Urinary bladder (tissue), 4 donors: ENCODE measurements around the gene CAPN2. TPM values are rescaled to one million over a fixed set of nuclear protein-coding genes. Genes with fewer than 3 reads are reported as not detected.
"Not testable (repeated sequence)": the region's sequence is repeated elsewhere in the genome, so short reads cannot be mapped to it uniquely, and the experiment has no call there.

ENCODE experiments used
- DNase-seq: peaks from one replicate; pipeline ENCODE4 v3.0.0-alpha.2; 2015; ENCODE audit errors: extremely low spot score
- H3K27ac ChIP-seq: one replicate; pipeline ENCODE4 v1.5.1; 2013; ENCODE audit warnings: low read depth, mild to moderate bottlenecking, moderate library complexity
- H3K36me3 ChIP-seq: one replicate; pipeline ENCODE4 v1.6.1; 2013; ENCODE audit warnings: mild to moderate bottlenecking, moderate library complexity; ENCODE audit not compliant: insufficient read depth
- H3K4me1 ChIP-seq: one replicate; pipeline ENCODE4 v1.6.1; 2013; ENCODE audit warnings: mild to moderate bottlenecking, moderate library complexity; ENCODE audit not compliant: insufficient read depth
- H3K4me3 ChIP-seq: one replicate; pipeline ENCODE4 v1.5.1; 2013; ENCODE audit warnings: low read depth, low read length
- WGBS: extraction: QIAGEN DNeasy Blood & Tissue Kit; methylation state at CpG from one replicate; pipeline ENCODE4 v1.1.7; 2013; 5-methylcytosine and 5-hydroxymethylcytosine counted together
- polyA plus RNA-seq: library from polyadenylated mRNA; stranded (reverse); fragments of 200-250 nt; gene quantifications from one replicate; pipeline ENCODE4 v1.2.3, GENCODE V29; 2013
- total RNA-seq: library from RNA; depleted of rRNA; stranded (reverse); fragments of >200 nt; gene quantifications from one replicate; pipeline ENCODE4 v1.2.3, GENCODE V29; 2014
- donor health status: healthy with polysubstance abuse.
- donor health status: healthy.

The CAPN2 gene
- total and polyA plus RNA-seq, 2 donors, result 91.4 to 117 TPM

GRCh38 chr1:223730479-223731132 lies 18.3 kb downstream of the CAPN2 start:
- no peak overlapping the region for H3K27ac ChIP-seq
- H3K4me3 ChIP-seq, result no peak overlapping the region
- WGBS, result 29% methylated on average over 4 of the region's 4 CpGs
- no peaks in the 10 kb centered on the region for H3K36me3 ChIP-seq
- H3K4me1 ChIP-seq, result peaks cover 3% of the 10 kb centered on the region
- DNase-seq, result no peak

GRCh38 chr1:223731133-223731770 lies 18.9 kb downstream of the CAPN2 start:
- Histone ChIP-seq H3K36me3 (no peaks in the 10 kb centered on the region), H3K4me3 (no peak overlapping the region), H3K4me1 (peaks cover 3% of the 10 kb centered on the region), H3K27ac (no peak overlapping the region)
- 49% methylated on average over 13 of the region's 13 CpGs for WGBS
- DNase-seq, result no peak

- no peak overlapping the region for H3K4me3 ChIP-seq
- 63% methylated on average over 6 of the region's 6 CpGs for WGBS
- no peak for DNase-seq
- H3K36me3 ChIP-seq, result no peaks in the 10 kb centered on the region
- no peak overlapping the region for H3K27ac ChIP-seq
- no peaks in the 10 kb centered on the region for H3K4me1 ChIP-seq
These were observed 20.9 kb downstream of the CAPN2 start for GRCh38 chr1:223732993-223733798.

- no peak for DNase-seq
- Histone ChIP-seq H3K27ac (no peak overlapping the region), H3K4me1 (no peaks in the 10 kb centered on the region), H3K4me3 (no peak overlapping the region), H3K36me3 (no peaks in the 10 kb centered on the region)
- 81% methylated on average over 20 of the region's 20 CpGs for WGBS
These were observed 21.8 kb downstream of the CAPN2 start for GRCh38 chr1:223733898-223734852.

- 98% methylated on average over 5 of the region's 5 CpGs for WGBS
- not testable (repeated sequence) for DNase-seq, H3K4me1 ChIP-seq, H3K4me3 ChIP-seq, H3K27ac ChIP-seq, H3K36me3 ChIP-seq
These were observed 24.3 kb downstream of the CAPN2 start for GRCh38 chr1:223736638-223737037.

GRCh38 chr1:223737342-223737741 lies 25.0 kb downstream of the CAPN2 start:
- DNase-seq, result no peak
- Histone ChIP-seq H3K36me3 (no peaks in the 10 kb centered on the region), H3K27ac (no peak overlapping the region), H3K4me1 (no peaks in the 10 kb centered on the region), H3K4me3 (no peak overlapping the region)
- WGBS, result 85% methylated on average over 7 of the region's 7 CpGs

- H3K4me3 ChIP-seq, result no peak overlapping the region
- H3K27ac ChIP-seq, result peak overlapping the region; percentile 13
- WGBS, result 71% methylated on average over 14 of the region's 14 CpGs
- H3K36me3 ChIP-seq, result no peaks in the 10 kb centered on the region
- no peaks in the 10 kb centered on the region for H3K4me1 ChIP-seq
- no peak for DNase-seq
These were observed 26.4 kb downstream of the CAPN2 start for GRCh38 chr1:223738465-223739365.

- H3K36me3 ChIP-seq, result no peaks in the 10 kb centered on the region
- no peak for DNase-seq
- no peak overlapping the region for H3K4me3 ChIP-seq
- 30% methylated on average over 7 of the region's 7 CpGs for WGBS
- H3K27ac ChIP-seq, result peak overlapping the region; percentile 15
- H3K4me1 ChIP-seq, result no peaks in the 10 kb centered on the region
These were observed 27.2 kb downstream of the CAPN2 start for GRCh38 chr1:223739366-223740037.

GRCh38 chr1:223740038-223740736 lies 27.8 kb downstream of the CAPN2 start:
- H3K4me1 ChIP-seq, H3K27ac ChIP-seq, H3K36me3 ChIP-seq, DNase-seq, H3K4me3 ChIP-seq: not testable (repeated sequence)
- WGBS, result 76% methylated on average over 10 of the region's 10 CpGs

GRCh38 chr1:223741861-223742260 lies 29.5 kb downstream of the CAPN2 start:
- no peak overlapping the region for H3K27ac ChIP-seq
- H3K4me3 ChIP-seq, result no peak overlapping the region
- 94% methylated on average over 6 of the region's 6 CpGs for WGBS
- no peaks in the 10 kb centered on the region for H3K36me3 ChIP-seq
- no peak for DNase-seq
- no peaks in the 10 kb centered on the region for H3K4me1 ChIP-seq

GRCh38 chr1:223742856-223743517 lies 30.6 kb downstream of the CAPN2 start:
- Histone ChIP-seq H3K36me3 (no peaks in the 10 kb centered on the region), H3K27ac (no peak overlapping the region), H3K4me1 (no peaks in the 10 kb centered on the region), H3K4me3 (no peak overlapping the region)
- 72% methylated on average over 9 of the region's 9 CpGs for WGBS
- no peak for DNase-seq
